Left ventricle myocardium inferior (tissue), 1 donor: ENCODE measurements around the gene SLC7A11. TPM values are rescaled to one million over a fixed set of nuclear protein-coding genes. Genes with fewer than 3 reads are reported as not detected.
"Not testable (repeated sequence)": the region's sequence is repeated elsewhere in the genome, so short reads cannot be mapped to it uniquely, and the experiment has no call there.

Experiments used
- DNase-seq: peaks from one replicate; pipeline ENCODE4 v3.0.0-alpha.2; 2020
- H3K27ac ChIP-seq: fragments of 200-600 bp; replicated peaks from 2 replicates; pipeline ENCODE4 v1.8.0; 2021
- H3K27me3 ChIP-seq: fragments of 200-600 bp; 2 replicates; pipeline ENCODE4 v1.8.0; 2021; ENCODE audit warnings: low read depth
- H3K36me3 ChIP-seq: fragments of 200-600 bp; 2 replicates; pipeline ENCODE4 v1.8.0; 2021
- H3K4me1 ChIP-seq: fragments of 200-600 bp; 2 replicates; pipeline ENCODE4 v1.8.0; 2021
- H3K4me3 ChIP-seq: fragments of 200-600 bp; 2 replicates; pipeline ENCODE4 v1.8.0; 2021; ENCODE audit warnings: mild to moderate bottlenecking, moderate library complexity
- H3K9me3 ChIP-seq: fragments of 200-600 bp; replicated peaks from 2 replicates; pipeline ENCODE4 v1.8.0; 2021
- intact Hi-C: fragments of 100-400 bp; cut with micrococcal nuclease; formaldehyde crosslinking; loops from one replicate; pipeline ENCODE4 v1.11.0; 2022
- total RNA-seq: library from RNA; stranded (reverse); fragmentation: NEBNext Ultra II Directional; extraction: Animal tissue kit (Norgen Biotek cat#: 25700); gene quantifications from one replicate; pipeline ENCODE4 v1.2.1, GENCODE V29; 2021
- TF ChIP-seq, protein P1 (sequence below): fragments of 200-600 bp; IDR thresholded peaks from 2 replicates; pipeline ENCODE4 v1.8.0; 2021; ENCODE audit warnings: antibody characterized with exemption, mild to moderate bottlenecking, borderline replicate concordance
- donor health status: DM: no; HTN: yes; CAD: no; lungs with severe emphysema.

The SLC7A11 gene
- total RNA-seq, 1 donor from 2014 or later, result 0.19 TPM

DNA sequence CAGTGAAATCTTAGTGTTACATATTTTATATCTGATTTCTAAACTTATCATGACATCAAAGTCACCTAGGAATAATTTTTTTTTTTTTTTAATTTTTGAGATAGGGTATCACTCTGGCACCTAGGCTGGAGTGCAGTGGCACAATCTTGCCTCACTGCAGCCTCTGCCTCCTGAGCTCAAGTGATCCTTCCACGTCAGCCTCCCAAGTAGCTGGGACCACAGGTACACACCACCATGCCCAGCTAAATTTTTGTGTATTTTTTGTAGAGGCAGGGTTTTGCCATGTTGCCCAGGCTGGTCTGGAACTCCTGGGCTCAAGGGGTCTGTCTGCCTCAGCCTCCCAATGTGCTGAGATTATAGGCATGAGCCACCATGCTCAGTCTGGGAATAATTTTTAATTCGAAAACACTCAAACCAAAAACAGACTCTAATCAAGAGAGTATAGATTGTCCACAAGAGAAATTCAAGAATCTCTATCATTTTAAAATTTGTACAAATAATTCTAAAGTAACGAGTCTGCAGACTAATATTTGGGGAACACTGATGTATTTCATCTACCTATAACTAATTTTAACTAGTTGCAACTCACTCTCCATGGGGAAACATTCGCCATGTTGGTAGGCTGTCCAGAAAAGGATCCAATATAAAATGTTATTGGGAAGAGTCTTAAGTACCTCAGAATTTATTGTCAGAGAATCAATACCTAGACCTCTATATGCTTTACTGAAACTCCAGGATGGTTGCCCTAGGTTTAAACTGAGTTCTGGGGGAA lies 3.4 kb downstream of the SLC7A11 start:
- Histone ChIP-seq H3K36me3 (no peaks in the 10 kb centered on the region), H3K9me3 (no peaks in the 10 kb centered on the region), H3K27me3 (no peaks in the 10 kb centered on the region), H3K4me1 (no peaks in the 10 kb centered on the region), H3K27ac (no peak overlapping the region), H3K4me3 (no peak overlapping the region)
- TF ChIP-seq, protein P1, sequence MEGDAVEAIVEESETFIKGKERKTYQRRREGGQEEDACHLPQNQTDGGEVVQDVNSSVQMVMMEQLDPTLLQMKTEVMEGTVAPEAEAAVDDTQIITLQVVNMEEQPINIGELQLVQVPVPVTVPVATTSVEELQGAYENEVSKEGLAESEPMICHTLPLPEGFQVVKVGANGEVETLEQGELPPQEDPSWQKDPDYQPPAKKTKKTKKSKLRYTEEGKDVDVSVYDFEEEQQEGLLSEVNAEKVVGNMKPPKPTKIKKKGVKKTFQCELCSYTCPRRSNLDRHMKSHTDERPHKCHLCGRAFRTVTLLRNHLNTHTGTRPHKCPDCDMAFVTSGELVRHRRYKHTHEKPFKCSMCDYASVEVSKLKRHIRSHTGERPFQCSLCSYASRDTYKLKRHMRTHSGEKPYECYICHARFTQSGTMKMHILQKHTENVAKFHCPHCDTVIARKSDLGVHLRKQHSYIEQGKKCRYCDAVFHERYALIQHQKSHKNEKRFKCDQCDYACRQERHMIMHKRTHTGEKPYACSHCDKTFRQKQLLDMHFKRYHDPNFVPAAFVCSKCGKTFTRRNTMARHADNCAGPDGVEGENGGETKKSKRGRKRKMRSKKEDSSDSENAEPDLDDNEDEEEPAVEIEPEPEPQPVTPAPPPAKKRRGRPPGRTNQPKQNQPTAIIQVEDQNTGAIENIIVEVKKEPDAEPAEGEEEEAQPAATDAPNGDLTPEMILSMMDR, result no peak
- DNase-seq, result no peak
- intact Hi-C loops, result no loop called here

DNA sequence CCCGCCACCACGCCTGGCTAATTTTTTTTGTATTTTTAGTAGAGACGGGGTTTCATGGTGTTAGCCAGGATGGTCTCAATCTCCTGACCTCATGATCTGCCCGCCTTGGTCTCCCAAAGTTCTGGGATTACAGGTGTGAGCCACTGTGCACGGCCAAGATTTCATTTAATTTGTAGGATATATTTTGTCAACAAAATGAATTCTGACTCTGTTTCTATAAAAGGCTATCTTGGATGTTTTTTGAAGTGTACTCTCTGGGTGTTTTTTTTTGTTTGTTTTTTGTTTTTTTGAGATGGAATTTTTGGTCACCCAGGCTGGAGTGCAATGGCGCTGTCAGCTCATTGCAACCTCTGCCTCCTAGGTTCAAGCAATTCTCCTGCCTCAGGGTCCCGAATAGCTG lies 5.0 kb downstream of the SLC7A11 start:
- H3K4me3 ChIP-seq, H3K9me3 ChIP-seq, DNase-seq, H3K27me3 ChIP-seq, H3K27ac ChIP-seq, H3K36me3 ChIP-seq, H3K4me1 ChIP-seq, intact Hi-C loops: not testable (repeated sequence)

- Histone ChIP-seq H3K27me3 (no peaks in the 10 kb centered on the region), H3K36me3 (no peaks in the 10 kb centered on the region), H3K4me3 (no peak overlapping the region), H3K27ac (no peak overlapping the region), H3K4me1 (no peaks in the 10 kb centered on the region), H3K9me3 (no peaks in the 10 kb centered on the region)
- TF ChIP-seq, protein P1, result no peak
- intact Hi-C loops, result no loop called here
- DNase-seq, result no peak
Measured at GRCh38 chr4:138236037-138236436, 6.1 kb downstream of the SLC7A11 start.

DNA sequence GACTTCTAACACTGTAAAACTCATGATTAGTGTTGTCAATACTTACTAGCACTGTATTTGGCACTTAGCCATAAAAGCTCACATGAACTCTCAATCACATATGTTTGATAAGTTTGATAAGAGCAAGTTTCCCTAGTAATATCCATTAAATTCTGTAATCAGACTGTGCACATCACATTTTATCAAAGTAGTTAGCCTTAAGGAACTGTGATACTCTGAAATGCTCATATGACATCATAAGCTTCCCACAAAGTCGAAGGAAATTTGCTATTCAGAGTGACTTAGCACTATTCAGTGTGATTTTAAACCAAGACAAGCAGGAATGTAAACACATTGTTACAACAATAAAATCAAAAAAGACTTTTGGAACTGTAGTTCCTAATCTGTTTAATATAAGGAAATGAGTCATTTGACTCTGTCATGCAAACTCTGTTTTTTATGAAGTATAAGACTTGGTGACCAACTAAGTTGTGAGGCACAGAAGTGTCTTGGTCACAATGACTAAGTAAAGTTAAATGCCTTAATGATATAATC lies 6.7 kb downstream of the SLC7A11 start:
- Histone ChIP-seq H3K27ac (no peak overlapping the region), H3K4me1 (no peaks in the 10 kb centered on the region), H3K9me3 (no peaks in the 10 kb centered on the region), H3K4me3 (no peak overlapping the region), H3K36me3 (no peaks in the 10 kb centered on the region), H3K27me3 (no peaks in the 10 kb centered on the region)
- no peak for DNase-seq
- TF ChIP-seq, protein P1, result no peak
- intact Hi-C loops, result no loop called here

GRCh38 chr4:138234248-138234647 lies 7.9 kb downstream of the SLC7A11 start:
- no peak overlapping the region for H3K4me3 ChIP-seq
- H3K27ac ChIP-seq, result no peak overlapping the region
- no peaks in the 10 kb centered on the region for H3K9me3 ChIP-seq
- no peaks in the 10 kb centered on the region for H3K36me3 ChIP-seq
- H3K4me1 ChIP-seq, result no peaks in the 10 kb centered on the region
- H3K27me3 ChIP-seq, result no peaks in the 10 kb centered on the region
- no peak for DNase-seq
- intact Hi-C loops, result no loop called here
- TF ChIP-seq, protein P1, result no peak

DNA sequence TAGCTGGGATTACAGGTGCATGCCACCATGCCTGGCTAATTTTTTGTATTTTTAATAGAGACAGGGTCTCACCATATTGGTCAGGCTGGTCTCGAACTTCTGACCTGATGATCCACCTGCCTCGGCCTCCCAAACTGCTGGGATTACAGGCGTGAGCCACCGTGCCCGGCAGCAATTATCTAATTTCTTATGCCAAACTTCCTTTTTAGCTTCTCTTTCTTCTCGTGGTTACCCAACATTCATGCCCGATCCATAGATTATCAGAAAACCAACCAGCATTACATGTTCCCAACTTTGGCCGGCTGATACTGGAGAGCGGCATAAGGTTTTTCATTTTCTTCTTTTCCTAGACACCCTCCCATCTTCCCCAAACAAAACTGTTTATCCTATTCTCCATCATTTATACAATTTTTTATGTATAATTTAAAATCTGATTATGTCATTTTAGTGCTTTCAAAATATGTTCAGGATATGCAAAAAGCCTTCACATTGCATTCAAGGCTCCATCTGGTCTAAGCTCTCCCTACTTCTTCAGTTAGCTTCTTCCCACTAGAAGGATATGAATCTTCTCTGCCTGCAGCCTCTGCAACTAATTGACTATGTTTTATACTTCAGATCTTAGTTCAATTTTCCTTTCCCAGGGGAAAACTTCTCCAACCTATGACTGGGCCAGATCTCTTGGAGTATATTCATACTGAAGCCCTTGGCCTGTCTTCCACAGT lies 8.7 kb downstream of the SLC7A11 start:
- no peaks in the 10 kb centered on the region for H3K36me3 ChIP-seq
- H3K27me3 ChIP-seq, result no peaks in the 10 kb centered on the region
- intact Hi-C loops, result no loop called here
- no peak overlapping the region for H3K4me3 ChIP-seq
- TF ChIP-seq, protein P1, result no peak
- H3K27ac ChIP-seq, result no peak overlapping the region
- DNase-seq, result no peak
- no peaks in the 10 kb centered on the region for H3K9me3 ChIP-seq
- no peaks in the 10 kb centered on the region for H3K4me1 ChIP-seq
